C4-2B (cell line): ENCODE data around the gene HADH.

Source experiments
- ZFX ChIP-seq: fragments of 450-650 bp; IDR thresholded peaks from 2 replicates; pipeline ENCODE4 v1.6.1; 2017
- TF ChIP-seq, protein P1 (sequence below): fragments of 450-650 bp; conservative IDR thresholded peaks from 2 replicates; pipeline ENCODE4 v1.5.1; 2017; ENCODE audit warnings: mild to moderate bottlenecking

DNA sequence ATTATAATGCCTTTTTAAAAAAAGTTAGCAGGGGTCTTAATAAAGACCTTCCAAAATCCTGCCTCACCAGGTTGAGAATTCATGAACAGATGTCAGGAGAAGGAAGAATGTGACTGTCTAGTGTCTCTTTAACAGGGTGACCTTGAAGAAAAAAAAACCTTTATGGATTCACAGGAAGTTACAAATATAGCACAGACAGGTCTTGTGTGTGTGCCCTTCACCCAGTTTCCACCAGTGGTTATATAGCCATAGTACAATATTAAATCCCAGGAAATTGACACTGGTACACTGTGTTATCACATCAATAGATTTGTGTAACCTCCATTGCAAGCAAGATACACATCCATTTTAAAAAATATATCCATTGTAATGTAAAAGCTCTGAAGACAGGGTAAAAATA, 43.7 kb downstream of the HADH start:
- TF ChIP-seq, protein P1, sequence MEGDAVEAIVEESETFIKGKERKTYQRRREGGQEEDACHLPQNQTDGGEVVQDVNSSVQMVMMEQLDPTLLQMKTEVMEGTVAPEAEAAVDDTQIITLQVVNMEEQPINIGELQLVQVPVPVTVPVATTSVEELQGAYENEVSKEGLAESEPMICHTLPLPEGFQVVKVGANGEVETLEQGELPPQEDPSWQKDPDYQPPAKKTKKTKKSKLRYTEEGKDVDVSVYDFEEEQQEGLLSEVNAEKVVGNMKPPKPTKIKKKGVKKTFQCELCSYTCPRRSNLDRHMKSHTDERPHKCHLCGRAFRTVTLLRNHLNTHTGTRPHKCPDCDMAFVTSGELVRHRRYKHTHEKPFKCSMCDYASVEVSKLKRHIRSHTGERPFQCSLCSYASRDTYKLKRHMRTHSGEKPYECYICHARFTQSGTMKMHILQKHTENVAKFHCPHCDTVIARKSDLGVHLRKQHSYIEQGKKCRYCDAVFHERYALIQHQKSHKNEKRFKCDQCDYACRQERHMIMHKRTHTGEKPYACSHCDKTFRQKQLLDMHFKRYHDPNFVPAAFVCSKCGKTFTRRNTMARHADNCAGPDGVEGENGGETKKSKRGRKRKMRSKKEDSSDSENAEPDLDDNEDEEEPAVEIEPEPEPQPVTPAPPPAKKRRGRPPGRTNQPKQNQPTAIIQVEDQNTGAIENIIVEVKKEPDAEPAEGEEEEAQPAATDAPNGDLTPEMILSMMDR = no peak
- TF ChIP-seq ZFX = no peak
